A549 (cell line): ENCODE measurements around the gene DOCK9. TPM values are rescaled to one million over a fixed set of nuclear protein-coding genes. Genes with fewer than 3 reads are reported as not detected.

Experiments used
- ATAC-seq, 2 experiments: fragments of 200-7000 bp in 1 of 2; fragments of >200 bp in 1 of 2; cut with Nextera tagmentation in 1 of 2; cut with Tn5 transposase in 1 of 2; 3 replicates each; pipeline versions ENCODE4 v1.8.0 to v1.9.1; 2018 to 2020; ENCODE audit warnings: mild to moderate bottlenecking in 1 of 2, moderate library complexity in 1 of 2
- CTCF ChIA-PET: fragments of 300-600 bp; sonication (Branson Sonifier 250); formaldehyde crosslinking; extraction: SDS; loops from one replicate; lab custom pipeline; 2021; ENCODE audit warnings: antibody characterized with exemption, inconsistent platforms; lab: Yijun Ruan, JAX
- POLR2A ChIA-PET: fragments of 350-600 bp; formaldehyde crosslinking; extraction: SDS; loops from one replicate; lab custom pipeline; 2021; ENCODE audit warnings: antibody characterized with exemption, inconsistent platforms; lab: Yijun Ruan, JAX
- DNase-seq, 2 experiments: peaks; one replicate each; pipeline versions ENCODE4 v3.0.0 to v3.0.0-alpha.2; 2011 to 2016; ENCODE audit warnings: low read depth in 1 of 2, low spot score in 1 of 2
- FAIRE-seq: peaks from 2 replicates; lab custom pipeline; 2011; peaks lifted over from hg19 to GRCh38; lab: Jason Lieb, UNC
- H3K27ac ChIP-seq, 2 experiments: fragments of >200 bp; sonication (Bioruptor Twin); formaldehyde crosslinking; 3 replicates each; pipeline ENCODE4 v1.5.1; 2016 to 2017
- H3K4me1 ChIP-seq: fragments of >200 bp; sonication (Bioruptor Twin); formaldehyde crosslinking; 3 replicates; pipeline ENCODE4 v1.6.1; 2016
- H3K4me2 ChIP-seq: fragments of >200 bp; sonication (Bioruptor Twin); formaldehyde crosslinking; 3 replicates; pipeline ENCODE4 v1.6.1; 2016
- H3K4me3 ChIP-seq: fragments of >200 bp; sonication (Bioruptor Twin); formaldehyde crosslinking; 3 replicates; pipeline ENCODE4 v1.5.1; 2016
- H3K9me3 ChIP-seq: fragments of >200 bp; sonication (Bioruptor Twin); formaldehyde crosslinking; 3 replicates; pipeline ENCODE4 v1.6.1; 2016
- CEBPB ChIP-seq, 2 experiments: fragments of >200 bp in 1 of 2; sonication (Bioruptor Twin) in 1 of 2; formaldehyde crosslinking in 1 of 2; IDR thresholded peaks; 2 replicates each; pipeline ENCODE4 v1.6.1; 2012 to 2016
- CTCF ChIP-seq: fragments of >200 bp; sonication (Bioruptor Twin); formaldehyde crosslinking; IDR thresholded peaks from 3 replicates; pipeline ENCODE4 v1.5.1; 2016
- EHF ChIP-seq: fragments of 250-450 bp; sonication (Bioruptor Pico); IDR thresholded peaks from 2 replicates; pipeline ENCODE4 v1.5.0; 2020; ENCODE audit warnings: mild to moderate bottlenecking
- EHMT2 ChIP-seq: fragments of 200-600 bp; sonication (generic); IDR thresholded peaks from 2 replicates; pipeline ENCODE4 v1.6.1; 2016; ENCODE audit warnings: antibody characterized with exemption, low read depth, mild to moderate bottlenecking, moderate library complexity
- EP300 ChIP-seq, 2 experiments: fragments of >200 bp; sonication (Bioruptor Twin); formaldehyde crosslinking; IDR thresholded peaks; 2 replicates in 1 of 2; 3 replicates in 1 of 2; pipeline ENCODE4 v1.6.1; 2016 to 2017
- FOSL2 ChIP-seq, 2 experiments: fragments of 450-650 bp in 1 of 2; fragments of >200 bp in 1 of 2; sonication (Bioruptor Twin) in 1 of 2; formaldehyde crosslinking; IDR thresholded peaks; 2 replicates each; pipeline versions ENCODE4 v1.5.0 to v1.6.1; 2016 to 2020; ENCODE audit warnings: mild to moderate bottlenecking in 1 of 2, moderate library complexity in 1 of 2
- FOXS1 ChIP-seq: fragments of 250-450 bp; sonication (Bioruptor Pico); IDR thresholded peaks from 2 replicates; pipeline ENCODE4 v1.5.0; 2020; ENCODE audit warnings: mild to moderate bottlenecking, moderate library complexity
- HDAC2 ChIP-seq: fragments of 200-600 bp; sonication (generic); IDR thresholded peaks from 2 replicates; pipeline ENCODE4 v1.6.1; 2016
- HOXB13 ChIP-seq: fragments of 250-450 bp; sonication (Bioruptor Pico); IDR thresholded peaks from 2 replicates; pipeline ENCODE4 v1.5.0; 2020; ENCODE audit warnings: low read depth, mild to moderate bottlenecking, moderate library complexity
- JUN ChIP-seq, 2 experiments: fragments of >200 bp; sonication (Bioruptor Twin); formaldehyde crosslinking; IDR thresholded peaks; 2 replicates in 1 of 2; 3 replicates in 1 of 2; pipeline ENCODE4 v1.6.1; 2016 to 2017
- JUNB ChIP-seq: fragments of >200 bp; sonication (Bioruptor Twin); formaldehyde crosslinking; IDR thresholded peaks from 2 replicates; pipeline ENCODE4 v1.6.1; 2016
- KDM5A ChIP-seq: fragments of 200-600 bp; sonication (generic); IDR thresholded peaks from 2 replicates; pipeline ENCODE4 v1.6.1; 2016; ENCODE audit warnings: antibody characterized with exemption, mild to moderate bottlenecking
- MAFK ChIP-seq: fragments of 450-650 bp; IDR thresholded peaks from 2 replicates; pipeline ENCODE4 v1.6.1; 2014; ENCODE audit not compliant: partially characterized antibody
- MAZ ChIP-seq: fragments of 150-350 bp; IDR thresholded peaks from 2 replicates; pipeline ENCODE4 v1.6.1; 2014; ENCODE audit warnings: antibody characterized with exemption, low read depth, low read length, borderline replicate concordance
- NPAS2 ChIP-seq: fragments of 250-450 bp; sonication (Bioruptor Pico); IDR thresholded peaks from 2 replicates; pipeline ENCODE4 v1.8.0; 2022; ENCODE audit warnings: mild to moderate bottlenecking, moderate library complexity, borderline replicate concordance
- PHF8 ChIP-seq: fragments of 200-600 bp; sonication (generic); IDR thresholded peaks from 2 replicates; pipeline ENCODE4 v1.6.1; 2016; ENCODE audit warnings: low read depth, mild to moderate bottlenecking, antibody characterized with exemption, moderate library complexity, borderline replicate concordance
- RAD21 ChIP-seq, 2 experiments: fragments of >200 bp in 1 of 2; sonication (Bioruptor Twin) in 1 of 2; formaldehyde crosslinking in 1 of 2; IDR thresholded peaks in 1 of 2; conservative IDR thresholded peaks in 1 of 2; 2 replicates in 1 of 2; 3 replicates in 1 of 2; pipeline ENCODE4 v1.6.1; 2012 to 2018; ENCODE audit warnings: inconsistent platforms in 1 of 2
- RNF2 ChIP-seq: fragments of 200-600 bp; sonication (generic); IDR thresholded peaks from 2 replicates; pipeline ENCODE4 v1.6.1; 2016; ENCODE audit warnings: low read depth, mild to moderate bottlenecking, antibody characterized with exemption, moderate library complexity, borderline replicate concordance
- SREBF2 ChIP-seq: fragments of 450-650 bp; IDR thresholded peaks from 2 replicates; pipeline ENCODE4 v1.6.1; 2014; ENCODE audit warnings: mild to moderate bottlenecking, moderate library complexity
- ZC3H11A ChIP-seq: fragments of 450-650 bp; IDR thresholded peaks from 2 replicates; pipeline ENCODE4 v1.6.1; 2014; ENCODE audit warnings: antibody characterized with exemption, mild to moderate bottlenecking
- ZSCAN20 ChIP-seq: fragments of 250-450 bp; sonication (Bioruptor Pico); IDR thresholded peaks from 2 replicates; pipeline ENCODE4 v1.8.0; 2022; ENCODE audit warnings: mild to moderate bottlenecking, moderate library complexity
- WGBS: methylation state at CpG from one replicate; pipeline ENCODE4 v1.1.6; 2017; ENCODE audit errors: missing lambda C conversion rate; 5-methylcytosine and 5-hydroxymethylcytosine counted together
- polyA plus RNA-seq, 4 experiments: library from polyadenylated mRNA; depleted of rRNA in 3 of 4; stranded (reverse); fragments of >200 nt; fragmentation: RNase III in 1 of 4; extraction: RNeasy Plus Mini Kit Qiagen cat#74134 plus additional on column Dnase treatment in 1 of 4; gene quantifications; 2 replicates in 3 of 4; 3 replicates in 1 of 4; pipeline ENCODE4 v1.2.3, GENCODE V29; 2011 to 2017
- TF ChIP-seq, protein P1 (sequence below): fragments of 450-650 bp; IDR thresholded peaks from 2 replicates; pipeline ENCODE4 v1.6.1; 2014; ENCODE audit warnings: antibody characterized with exemption
- TF ChIP-seq, protein P2 (sequence below): IDR thresholded peaks from 2 replicates; pipeline ENCODE4 v1.6.1; 2012
- TF ChIP-seq, protein P3 (sequence below): fragments of 250-450 bp; sonication (Bioruptor Pico); IDR thresholded peaks from 2 replicates; pipeline ENCODE4 v1.5.0; 2021; ENCODE audit warnings: mild to moderate bottlenecking, moderate library complexity, borderline replicate concordance
- TF ChIP-seq, protein P4 (sequence below): fragments of 200-600 bp; sonication (generic); IDR thresholded peaks from 2 replicates; pipeline ENCODE4 v1.6.1; 2016; ENCODE audit warnings: antibody characterized with exemption, mild to moderate bottlenecking, moderate library complexity
- TF ChIP-seq, protein P5 (sequence below): fragments of >200 bp; sonication (Bioruptor Twin); formaldehyde crosslinking; IDR thresholded peaks from 2 replicates; pipeline ENCODE4 v1.6.1; 2016
- TF ChIP-seq, protein P6 (sequence below): fragments of >200 bp; sonication (Bioruptor Twin); formaldehyde crosslinking; IDR thresholded peaks from 3 replicates; pipeline ENCODE4 v1.6.1; 2016

The DOCK9 gene
- polyA plus RNA-seq, 2 of the 4 experiments (the other 2 are of a cell fraction): 34.0 to 43.9 TPM

DNA sequence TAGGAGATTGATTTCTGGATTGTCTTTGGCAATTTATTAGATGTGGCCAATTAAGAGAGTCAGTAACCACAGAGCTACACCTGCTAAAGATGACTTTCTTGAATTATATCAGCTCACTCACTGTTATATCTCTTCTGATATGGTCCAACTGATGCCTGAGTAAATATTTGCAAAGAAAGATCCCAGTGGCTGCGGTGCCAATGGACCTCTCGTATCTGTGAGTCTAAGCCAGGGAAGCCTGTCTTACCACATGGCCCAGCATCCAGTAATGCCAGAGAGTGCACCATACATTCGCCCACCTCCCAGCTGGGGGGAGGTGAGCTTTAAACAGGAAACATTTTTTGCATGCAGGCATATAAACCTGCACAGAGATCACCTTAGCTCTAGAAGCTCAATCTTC, 142.7 kb downstream of the DOCK9 start:
- no peak for FAIRE-seq
- ChIA-PET CTCF (interaction anchor here (0.5 to 1.0 kb wide), 3 partner anchors 13 to 876 kb away, joined by 3 read pairs; no protein-coding TSS in a partner anchor), POLR2A (no interaction called here)
- no peak overlapping the region for H3K4me2 ChIP-seq
- 77% methylated on average over 3 of the region's 3 CpGs for WGBS
- H3K4me1 ChIP-seq: peaks cover 4% of the 10 kb centered on the region; the same call in 2 of the 3 replicates
- ATAC-seq: no peak
- H3K9me3 ChIP-seq: no peaks in the 10 kb centered on the region
- TF ChIP-seq ZC3H11A (no peak), SREBF2 (no peak), HOXB13 (CRISPR knock-in tag) (no peak), PHF8 (no peak), CEBPB (IDR thresholded peaks at IDR 0.05) (no peak), HDAC2 (no peak), RAD21 (conservative IDR thresholded peaks at IDR 0.05 in 1 of 2, IDR thresholded peaks at IDR 0.05 in 1 of 2) (no peak), JUNB (no peak), ZSCAN20 (CRISPR knock-in tag) (no peak), MAFK (no peak), FOSL2 (IDR thresholded peaks at IDR 0.05) (no peak), FOSL2 (CRISPR knock-in tag; IDR thresholded peaks at IDR 0.05) (no peak)
- TF ChIP-seq, protein P1, sequence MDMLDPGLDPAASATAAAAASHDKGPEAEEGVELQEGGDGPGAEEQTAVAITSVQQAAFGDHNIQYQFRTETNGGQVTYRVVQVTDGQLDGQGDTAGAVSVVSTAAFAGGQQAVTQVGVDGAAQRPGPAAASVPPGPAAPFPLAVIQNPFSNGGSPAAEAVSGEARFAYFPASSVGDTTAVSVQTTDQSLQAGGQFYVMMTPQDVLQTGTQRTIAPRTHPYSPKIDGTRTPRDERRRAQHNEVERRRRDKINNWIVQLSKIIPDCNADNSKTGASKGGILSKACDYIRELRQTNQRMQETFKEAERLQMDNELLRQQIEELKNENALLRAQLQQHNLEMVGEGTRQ: no peak
- TF ChIP-seq, protein P2, sequence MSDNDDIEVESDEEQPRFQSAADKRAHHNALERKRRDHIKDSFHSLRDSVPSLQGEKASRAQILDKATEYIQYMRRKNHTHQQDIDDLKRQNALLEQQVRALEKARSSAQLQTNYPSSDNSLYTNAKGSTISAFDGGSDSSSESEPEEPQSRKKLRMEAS: no peak
- TF ChIP-seq, protein P3, sequence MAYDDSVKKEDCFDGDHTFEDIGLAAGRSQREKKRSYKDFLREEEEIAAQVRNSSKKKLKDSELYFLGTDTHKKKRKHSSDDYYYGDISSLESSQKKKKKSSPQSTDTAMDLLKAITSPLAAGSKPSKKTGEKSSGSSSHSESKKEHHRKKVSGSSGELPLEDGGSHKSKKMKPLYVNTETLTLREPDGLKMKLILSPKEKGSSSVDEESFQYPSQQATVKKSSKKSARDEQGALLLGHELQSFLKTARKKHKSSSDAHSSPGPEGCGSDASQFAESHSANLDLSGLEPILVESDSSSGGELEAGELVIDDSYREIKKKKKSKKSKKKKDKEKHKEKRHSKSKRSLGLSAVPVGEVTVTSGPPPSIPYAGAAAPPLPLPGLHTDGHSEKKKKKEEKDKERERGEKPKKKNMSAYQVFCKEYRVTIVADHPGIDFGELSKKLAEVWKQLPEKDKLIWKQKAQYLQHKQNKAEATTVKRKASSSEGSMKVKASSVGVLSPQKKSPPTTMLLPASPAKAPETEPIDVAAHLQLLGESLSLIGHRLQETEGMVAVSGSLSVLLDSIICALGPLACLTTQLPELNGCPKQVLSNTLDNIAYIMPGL: no peak
- TF ChIP-seq, protein P4, sequence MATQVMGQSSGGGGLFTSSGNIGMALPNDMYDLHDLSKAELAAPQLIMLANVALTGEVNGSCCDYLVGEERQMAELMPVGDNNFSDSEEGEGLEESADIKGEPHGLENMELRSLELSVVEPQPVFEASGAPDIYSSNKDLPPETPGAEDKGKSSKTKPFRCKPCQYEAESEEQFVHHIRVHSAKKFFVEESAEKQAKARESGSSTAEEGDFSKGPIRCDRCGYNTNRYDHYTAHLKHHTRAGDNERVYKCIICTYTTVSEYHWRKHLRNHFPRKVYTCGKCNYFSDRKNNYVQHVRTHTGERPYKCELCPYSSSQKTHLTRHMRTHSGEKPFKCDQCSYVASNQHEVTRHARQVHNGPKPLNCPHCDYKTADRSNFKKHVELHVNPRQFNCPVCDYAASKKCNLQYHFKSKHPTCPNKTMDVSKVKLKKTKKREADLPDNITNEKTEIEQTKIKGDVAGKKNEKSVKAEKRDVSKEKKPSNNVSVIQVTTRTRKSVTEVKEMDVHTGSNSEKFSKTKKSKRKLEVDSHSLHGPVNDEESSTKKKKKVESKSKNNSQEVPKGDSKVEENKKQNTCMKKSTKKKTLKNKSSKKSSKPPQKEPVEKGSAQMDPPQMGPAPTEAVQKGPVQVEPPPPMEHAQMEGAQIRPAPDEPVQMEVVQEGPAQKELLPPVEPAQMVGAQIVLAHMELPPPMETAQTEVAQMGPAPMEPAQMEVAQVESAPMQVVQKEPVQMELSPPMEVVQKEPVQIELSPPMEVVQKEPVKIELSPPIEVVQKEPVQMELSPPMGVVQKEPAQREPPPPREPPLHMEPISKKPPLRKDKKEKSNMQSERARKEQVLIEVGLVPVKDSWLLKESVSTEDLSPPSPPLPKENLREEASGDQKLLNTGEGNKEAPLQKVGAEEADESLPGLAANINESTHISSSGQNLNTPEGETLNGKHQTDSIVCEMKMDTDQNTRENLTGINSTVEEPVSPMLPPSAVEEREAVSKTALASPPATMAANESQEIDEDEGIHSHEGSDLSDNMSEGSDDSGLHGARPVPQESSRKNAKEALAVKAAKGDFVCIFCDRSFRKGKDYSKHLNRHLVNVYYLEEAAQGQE: no peak
- H3K27ac ChIP-seq: no peak overlapping the region
- no peak overlapping the region for H3K4me3 ChIP-seq
- no peak for DNase-seq

DNA sequence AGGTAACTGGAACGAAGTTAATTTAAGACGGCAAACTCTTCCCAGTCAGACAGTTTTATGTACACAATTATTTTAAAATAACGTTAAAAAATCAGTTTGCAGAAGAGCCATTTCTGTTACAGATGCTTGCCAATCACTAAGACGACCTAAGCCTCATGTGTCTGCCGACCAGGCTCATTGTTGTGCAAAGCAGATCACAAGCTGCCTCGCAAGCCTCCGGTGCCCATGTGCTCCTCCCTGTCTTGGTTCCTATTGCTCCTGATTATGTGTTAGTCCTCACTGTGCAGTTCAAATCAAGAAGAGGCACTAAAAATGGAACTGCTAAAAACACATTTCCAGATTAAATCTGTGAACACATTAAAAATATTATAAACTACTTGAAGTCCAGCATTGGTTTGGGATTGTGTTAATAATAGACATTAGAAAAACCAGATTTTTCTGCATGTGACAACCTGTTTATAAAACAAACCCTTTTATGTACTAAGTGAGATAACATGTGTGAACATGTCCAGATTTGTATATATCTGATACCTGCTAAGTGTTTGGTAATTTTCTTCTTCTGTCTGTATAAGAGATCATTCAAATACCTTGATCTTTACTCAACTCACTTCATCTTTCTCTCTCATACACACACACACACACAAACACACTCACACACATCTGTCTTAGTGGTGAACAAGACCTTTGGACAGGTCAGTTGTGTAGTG, 143.5 kb downstream of the DOCK9 start:
- Histone ChIP-seq H3K4me3 (no peak overlapping the region), H3K4me1 (no peaks in the 10 kb centered on the region), H3K27ac (no peak overlapping the region), H3K9me3 (no peaks in the 10 kb centered on the region), H3K4me2 (no peak overlapping the region)
- DNase-seq (no peak), ATAC-seq (no peak), FAIRE-seq (no peak)
- POLR2A ChIA-PET: no interaction called here
- 91% methylated on average over 7 of the region's 7 CpGs for WGBS
- CTCF ChIA-PET: interaction anchor here (1.0 kb wide), 1 partner anchor 12 kb away, joined by 3 read pairs; no protein-coding TSS in a partner anchor
- TF ChIP-seq NPAS2 (CRISPR knock-in tag) (no peak), RNF2 (no peak), EHMT2 (no peak), FOXS1 (CRISPR knock-in tag) (no peak), SREBF2 (no peak), JUN (IDR thresholded peaks at IDR 0.05) (no peak), MAZ (no peak), HOXB13 (CRISPR knock-in tag) (no peak), CTCF (no peak), EP300 (IDR thresholded peaks at IDR 0.05) (no peak), MAFK (no peak), KDM5A (no peak), EHF (CRISPR knock-in tag) (no peak)
- TF ChIP-seq, protein P5, sequence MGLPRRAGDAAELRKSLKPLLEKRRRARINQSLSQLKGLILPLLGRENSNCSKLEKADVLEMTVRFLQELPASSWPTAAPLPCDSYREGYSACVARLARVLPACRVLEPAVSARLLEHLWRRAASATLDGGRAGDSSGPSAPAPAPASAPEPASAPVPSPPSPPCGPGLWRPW: no peak
- TF ChIP-seq, protein P6, sequence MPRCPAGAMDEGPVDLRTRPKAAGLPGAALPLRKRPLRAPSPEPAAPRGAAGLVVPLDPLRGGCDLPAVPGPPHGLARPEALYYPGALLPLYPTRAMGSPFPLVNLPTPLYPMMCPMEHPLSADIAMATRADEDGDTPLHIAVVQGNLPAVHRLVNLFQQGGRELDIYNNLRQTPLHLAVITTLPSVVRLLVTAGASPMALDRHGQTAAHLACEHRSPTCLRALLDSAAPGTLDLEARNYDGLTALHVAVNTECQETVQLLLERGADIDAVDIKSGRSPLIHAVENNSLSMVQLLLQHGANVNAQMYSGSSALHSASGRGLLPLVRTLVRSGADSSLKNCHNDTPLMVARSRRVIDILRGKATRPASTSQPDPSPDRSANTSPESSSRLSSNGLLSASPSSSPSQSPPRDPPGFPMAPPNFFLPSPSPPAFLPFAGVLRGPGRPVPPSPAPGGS: no peak
